Upper lobe of left lung (tissue), 6 donors: ENCODE measurements around the gene KRT1. TPM values are rescaled to one million over a fixed set of nuclear protein-coding genes. Genes with fewer than 3 reads are reported as not detected.

Experiments used
- ATAC-seq, 2 donors: fragments of 200-7000 bp; cut with Tn5 transposase; one replicate each; pipeline ENCODE4 v1.9.1; 2022; ENCODE audit warnings: mild to moderate bottlenecking in 2 of 2, moderate library complexity in 2 of 2; ENCODE audit not compliant: low FRiP score in 2 of 2
- DNase-seq, 2 donors: peaks; one replicate each; pipeline ENCODE4 v3.0.0-alpha.2; 2019 to 2020
- H3K27ac ChIP-seq, 4 donors: fragments of 200-600 bp; sonication (generic); one replicate each; pipeline ENCODE4 v1.5.1; 2016 to 2019
- H3K27me3 ChIP-seq, 4 donors: fragments of 200-600 bp; sonication (generic); one replicate each; pipeline ENCODE4 v1.5.1; 2017 to 2019
- H3K36me3 ChIP-seq, 4 donors: fragments of 200-600 bp; sonication (generic); one replicate each; pipeline ENCODE4 v1.5.1; 2016 to 2019
- H3K4me1 ChIP-seq, 4 donors: fragments of 200-600 bp; sonication (generic); one replicate each; pipeline ENCODE4 v1.5.1; 2018 to 2019
- H3K4me3 ChIP-seq, 4 donors: fragments of 200-600 bp; sonication (generic); one replicate each; pipeline ENCODE4 v1.5.1; 2017 to 2019; ENCODE audit warnings: mild to moderate bottlenecking in 2 of 4, moderate library complexity in 1 of 4
- H3K9me3 ChIP-seq, 4 donors: fragments of 200-600 bp; sonication (generic); one replicate each; pipeline ENCODE4 v1.5.1; 2018 to 2019
- CTCF ChIP-seq, 6 experiments: fragments of 450-650 bp in 4 of 6; fragments of 200-600 bp in 2 of 6; sonication (generic) in 2 of 6; IDR thresholded peaks; one replicate each; pipeline ENCODE4 v1.5.1; 2016 to 2019; ENCODE audit warnings: antibody characterized with exemption in 6 of 6
- EP300 ChIP-seq, 4 donors: sonication (generic); formaldehyde crosslinking; IDR thresholded peaks; one replicate each; pipeline ENCODE4 v1.5.1; 2017; ENCODE audit warnings: antibody characterized with exemption in 4 of 4, control low read depth in 2 of 4
- POLR2A ChIP-seq, 4 donors: fragments of 450-650 bp; IDR thresholded peaks; one replicate each; pipeline ENCODE4 v1.5.1; 2016 to 2017; ENCODE audit warnings: antibody characterized with exemption in 4 of 4, mild to moderate bottlenecking in 2 of 4
- POLR2AphosphoS5 ChIP-seq, 2 donors: sonication (generic); formaldehyde crosslinking; IDR thresholded peaks; one replicate each; pipeline ENCODE4 v1.5.1; 2017; ENCODE audit warnings: antibody characterized with exemption in 2 of 2
- WGBS, 2 donors: methylation state at CpG; one replicate each; pipeline ENCODE4 v1.1.5; 2017 to 2018; 5-methylcytosine and 5-hydroxymethylcytosine counted together
- total RNA-seq, 6 donors: library from RNA; depleted of rRNA in 4 of 6; stranded (reverse); fragments of >200 nt in 4 of 6; gene quantifications; one replicate each; pipeline versions ENCODE4 v1.1.0 to v1.2.1, GENCODE V29; 2016 to 2021
- donor health status: DM: no; HTN: no; CAD: no; lungs with moderate emphysema.
- donor health status: DM: no; HTN: yes; CAD: no; lungs with severe emphysema.

Gene KRT1
- total RNA-seq, 6 donors from 2014 or later = 0.37 to 2.4 TPM; not detected in 4

DNA sequence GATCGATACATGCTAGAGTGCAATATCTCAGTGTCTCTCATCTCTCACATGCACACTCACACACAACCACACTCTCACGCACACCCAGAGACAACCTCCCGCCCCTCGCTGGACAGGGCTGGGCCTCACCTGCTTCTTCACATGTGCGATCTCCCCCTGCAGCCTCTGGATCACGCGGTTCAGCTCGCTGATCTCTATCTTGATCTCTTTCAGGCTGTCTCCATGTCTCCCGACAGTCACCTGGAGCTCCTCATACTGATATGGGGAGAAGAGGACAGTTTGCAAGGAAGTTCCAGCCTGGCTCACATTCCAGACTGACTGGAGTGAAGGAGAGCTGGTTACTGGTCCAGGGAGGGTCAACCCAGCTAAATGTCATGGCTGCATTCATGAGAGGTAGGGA lies 32.6 kb downstream of the KRT1 start:
- TF ChIP-seq POLR2A (IDR thresholded peaks at IDR 0.05) = no peak
- no peak for TF ChIP-seq EP300 (IDR thresholded peaks at IDR 0.05)
- no peak for TF ChIP-seq POLR2AphosphoS5 (IDR thresholded peaks at IDR 0.05)
- TF ChIP-seq CTCF (IDR thresholded peaks at IDR 0.05) = no peak
- no peaks in the 10 kb centered on the region for H3K36me3 ChIP-seq
- H3K9me3 ChIP-seq = no peaks in the 10 kb centered on the region
- ATAC-seq (no peak), DNase-seq (peak in 1 of 2 donors; percentile 39)
- no peaks in the 10 kb centered on the region for H3K4me1 ChIP-seq
- no peaks in the 10 kb centered on the region for H3K27me3 ChIP-seq
- H3K4me3 ChIP-seq = no peak overlapping the region
- WGBS, 2 donors = 85 to 86% methylated on average over 9 of the region's 9 CpGs
- H3K27ac ChIP-seq = no peak overlapping the region

GRCh38 chr12:52646613-52647012 lies 33.6 kb downstream of the KRT1 start:
- WGBS, 2 donors = 87 to 91% methylated on average over 12 of the region's 12 CpGs
- Histone ChIP-seq H3K4me3 (no peak overlapping the region), H3K4me1 (no peaks in the 10 kb centered on the region), H3K36me3 (no peaks in the 10 kb centered on the region), H3K9me3 (no peaks in the 10 kb centered on the region), H3K27me3 (no peaks in the 10 kb centered on the region), H3K27ac (no peak overlapping the region)
- TF ChIP-seq CTCF (IDR thresholded peaks at IDR 0.05) (no peak), EP300 (IDR thresholded peaks at IDR 0.05) (no peak), POLR2A (IDR thresholded peaks at IDR 0.05) (no peak), POLR2AphosphoS5 (IDR thresholded peaks at IDR 0.05) (no peak)
- DNase-seq (peak in 1 of 2 donors; percentile 45), ATAC-seq (no peak)

DNA sequence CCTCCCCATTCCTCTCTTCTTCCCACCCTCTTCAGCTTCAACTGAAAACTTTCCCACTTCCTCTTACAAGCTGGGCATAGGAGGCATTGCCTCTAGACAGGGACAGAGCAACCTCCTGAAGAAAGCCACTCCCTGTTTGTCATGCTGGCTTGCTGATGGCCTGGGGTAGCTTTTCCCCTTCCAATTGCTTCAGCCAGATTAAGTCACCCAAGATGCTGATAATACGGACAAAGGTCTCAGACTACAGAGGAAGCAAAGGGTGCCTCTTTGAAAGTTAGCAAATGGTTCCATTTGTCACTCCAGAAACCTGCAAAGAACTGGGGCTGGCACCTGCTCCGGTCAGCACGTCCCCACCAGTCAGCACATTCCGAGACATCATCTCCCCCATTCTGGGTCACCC lies 34.2 kb downstream of the KRT1 start:
- WGBS, 2 donors = 65 to 76% methylated on average over 4 of the region's 4 CpGs
- no peak for ATAC-seq

GRCh38 chr12:52645120-52645761 lies 35.0 kb downstream of the KRT1 start:
- WGBS, 2 donors = 69 to 79% methylated on average over 7 of the region's 7 CpGs

More for the DNA sequence above, 34.2 kb downstream of the KRT1 start:
- no peaks in the 10 kb centered on the region for H3K36me3 ChIP-seq
- no peaks in the 10 kb centered on the region for H3K9me3 ChIP-seq
- no peak overlapping the region for H3K4me3 ChIP-seq
- no peak for DNase-seq
- H3K27me3 ChIP-seq = no peaks in the 10 kb centered on the region
- H3K27ac ChIP-seq = no peak overlapping the region
- no peaks in the 10 kb centered on the region for H3K4me1 ChIP-seq
- TF ChIP-seq POLR2AphosphoS5 (IDR thresholded peaks at IDR 0.05) (no peak), CTCF (IDR thresholded peaks at IDR 0.05) (no peak), POLR2A (IDR thresholded peaks at IDR 0.05) (no peak)

More at GRCh38 chr12:52645120-52645761, 35.0 kb downstream of the KRT1 start:
- Histone ChIP-seq H3K4me3 (no peak overlapping the region), H3K27me3 (no peaks in the 10 kb centered on the region), H3K36me3 (no peaks in the 10 kb centered on the region), H3K27ac (no peak overlapping the region), H3K9me3 (no peaks in the 10 kb centered on the region), H3K4me1 (no peaks in the 10 kb centered on the region)
- TF ChIP-seq CTCF (IDR thresholded peaks at IDR 0.05) (no peak), EP300 (IDR thresholded peaks at IDR 0.05) (no peak), POLR2AphosphoS5 (IDR thresholded peaks at IDR 0.05) (no peak), POLR2A (IDR thresholded peaks at IDR 0.05) (no peak)
- DNase-seq (no peak), ATAC-seq (peak in 1 of 2 donors; percentile 13)
